HUES64 (cell line): ENCODE data around the gene NTM.

Experiments
- H3K27ac ChIP-seq: 2 replicates; pipeline ENCODE4 v1.7.0; 2013; ENCODE audit warnings: low read depth, low read length, inconsistent platforms
- H3K27me3 ChIP-seq: 2 replicates; pipeline ENCODE4 v1.6.1; 2013; ENCODE audit warnings: mild to moderate bottlenecking, low read length; ENCODE audit not compliant: insufficient read depth
- H3K36me3 ChIP-seq: 2 replicates; pipeline ENCODE4 v1.6.1; 2013; ENCODE audit warnings: mild to moderate bottlenecking, low read length; ENCODE audit not compliant: insufficient read depth
- H3K4me1 ChIP-seq: 2 replicates; pipeline ENCODE4 v1.6.1; 2013; ENCODE audit warnings: mild to moderate bottlenecking, low read length, moderate library complexity; ENCODE audit not compliant: insufficient read depth
- H3K4me3 ChIP-seq: 2 replicates; pipeline ENCODE4 v1.5.1; 2013; ENCODE audit warnings: mild to moderate bottlenecking, low read length, moderate library complexity
- H3K9ac ChIP-seq: 2 replicates; pipeline ENCODE4 v1.6.1; 2013; ENCODE audit warnings: mild to moderate bottlenecking, low read depth, low read length
- H3K9me3 ChIP-seq: 2 replicates; pipeline ENCODE4 v1.6.1; 2013; ENCODE audit warnings: low read depth, low read length; ENCODE audit not compliant: insufficient read depth
- WGBS: fragments of 150-250, 120-280 bp; methylation state at CpG from one replicate; pipeline ENCODE4 v1.1.7; 2013; ENCODE audit warnings: missing lambda C conversion rate; 5-methylcytosine and 5-hydroxymethylcytosine counted together

Gene NTM

DNA sequence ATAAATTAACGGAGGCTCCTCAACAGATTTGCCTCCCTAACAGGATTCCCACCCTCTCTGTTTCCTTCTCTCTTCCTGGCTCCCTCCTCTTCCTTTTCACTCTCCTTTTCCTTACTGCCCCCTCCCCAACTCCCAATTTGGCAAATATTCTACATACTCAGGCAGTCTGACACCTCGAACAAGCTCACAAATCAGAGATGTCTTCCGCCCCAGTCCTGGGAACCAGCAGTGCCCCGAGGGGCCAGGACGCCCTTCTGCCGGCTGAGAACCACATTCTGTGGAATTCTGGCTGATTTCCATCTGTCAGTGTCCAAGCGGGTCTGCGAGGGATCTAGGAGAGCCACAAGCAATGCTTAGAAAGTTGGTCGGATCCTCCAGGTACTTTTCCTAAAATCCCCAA is 94.0 kb downstream of the NTM start:
- peaks cover 20% of the 10 kb centered on the region; the same call in 1 of the 2 replicates for H3K4me1 ChIP-seq
- no peaks in the 10 kb centered on the region for H3K36me3 ChIP-seq
- WGBS, result 84% methylated on average over 9 of the region's 9 CpGs
- no peak overlapping the region for H3K9ac ChIP-seq
- no peaks in the 10 kb centered on the region for H3K27me3 ChIP-seq
- H3K4me3 ChIP-seq, result no peak overlapping the region
- H3K9me3 ChIP-seq, result no peaks in the 10 kb centered on the region
- no peak overlapping the region for H3K27ac ChIP-seq

DNA sequence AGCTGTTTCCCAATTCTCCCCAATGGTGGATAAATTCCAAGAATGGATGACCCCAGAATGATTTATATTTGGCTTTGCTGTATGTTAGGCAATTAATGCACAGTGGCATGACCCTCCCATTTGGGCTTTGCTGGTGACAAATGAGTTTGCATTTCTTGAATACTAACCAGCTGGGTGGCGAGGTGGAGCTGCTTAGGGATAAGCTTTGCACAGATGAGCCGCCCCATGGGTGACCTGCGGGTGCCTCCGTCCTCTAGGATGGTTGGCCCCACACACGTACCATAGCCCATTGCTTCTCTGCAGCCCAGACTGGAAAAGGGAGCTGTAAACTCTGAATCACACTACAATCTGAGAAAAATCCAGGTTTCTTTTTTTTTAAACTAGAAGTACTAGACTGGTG is 94.6 kb downstream of the NTM start:
- Histone ChIP-seq H3K4me1 (peaks cover 20% of the 10 kb centered on the region; the same call in 1 of the 2 replicates), H3K4me3 (no peak overlapping the region), H3K27me3 (no peaks in the 10 kb centered on the region), H3K9me3 (no peaks in the 10 kb centered on the region), H3K27ac (no peak overlapping the region), H3K36me3 (no peaks in the 10 kb centered on the region), H3K9ac (no peak overlapping the region)
- 93% methylated on average over 5 of the region's 5 CpGs for WGBS

DNA sequence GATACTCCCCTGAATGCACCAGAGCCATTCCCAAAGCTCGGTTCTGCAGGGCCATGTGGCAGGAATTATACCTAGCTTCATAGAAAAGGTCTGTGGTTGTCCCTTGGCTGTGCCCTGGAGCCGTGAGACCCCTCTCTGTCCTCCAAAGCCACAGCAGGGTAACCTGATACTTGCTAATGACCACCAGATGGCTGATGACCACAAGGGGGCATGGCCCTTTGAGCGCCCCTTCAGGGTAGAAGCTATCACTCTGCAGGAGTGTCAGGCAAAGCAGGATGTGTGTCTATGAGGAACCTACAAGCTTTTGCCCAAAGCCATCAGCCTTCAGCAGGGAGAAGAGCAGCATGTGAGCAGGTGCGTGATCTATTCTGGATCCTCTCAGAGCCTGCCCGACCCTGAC is 95.3 kb downstream of the NTM start:
- Histone ChIP-seq H3K4me3 (no peak overlapping the region), H3K27me3 (no peaks in the 10 kb centered on the region), H3K4me1 (peaks cover 24% of the 10 kb centered on the region; the same call in 1 of the 2 replicates), H3K27ac (no peak overlapping the region), H3K36me3 (no peaks in the 10 kb centered on the region), H3K9ac (no peak overlapping the region), H3K9me3 (no peaks in the 10 kb centered on the region)
- WGBS, result 46% methylated on average over 5 of the region's 5 CpGs

DNA sequence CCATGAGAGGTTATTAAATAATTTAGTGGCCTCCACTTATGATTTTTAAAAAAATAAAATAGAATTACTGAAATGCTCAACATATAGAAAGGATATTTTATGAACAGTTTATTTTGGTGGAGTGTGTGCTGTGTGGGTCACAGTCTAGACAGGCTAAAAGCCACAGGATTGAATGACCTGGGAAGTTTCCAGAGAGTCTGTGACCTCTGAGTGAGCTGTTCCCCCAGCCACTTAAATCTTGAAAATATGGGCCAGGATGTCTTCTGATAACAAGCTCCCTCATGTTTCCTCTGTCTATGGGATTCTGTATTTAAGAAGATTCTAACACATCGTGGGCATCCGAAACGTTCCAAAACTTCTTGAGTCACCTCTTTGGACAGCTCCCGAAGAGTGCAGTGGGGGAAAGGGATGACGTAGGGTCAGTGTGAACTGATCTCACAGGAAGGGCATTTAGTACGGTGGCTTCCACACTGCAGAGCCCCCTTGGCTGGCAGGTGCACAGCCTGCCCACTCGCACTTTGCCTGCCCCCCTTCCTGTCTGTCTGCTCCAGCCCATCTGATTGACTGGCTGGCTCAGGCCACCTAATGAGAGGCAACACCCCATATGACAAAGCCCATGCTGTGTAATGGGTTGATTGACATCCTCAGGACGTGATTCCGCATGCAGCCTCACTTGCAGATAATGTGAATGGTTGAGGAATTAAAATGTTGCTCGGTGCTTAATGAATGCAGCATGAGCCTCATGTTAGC is 97.4 kb downstream of the NTM start:
- H3K4me1 ChIP-seq, result peaks cover 36% of the 10 kb centered on the region
- no peaks in the 10 kb centered on the region for H3K36me3 ChIP-seq
- no peaks in the 10 kb centered on the region for H3K9me3 ChIP-seq
- H3K9ac ChIP-seq, result no peak overlapping the region
- no peak overlapping the region for H3K27ac ChIP-seq
- no peaks in the 10 kb centered on the region for H3K27me3 ChIP-seq
- no peak overlapping the region for H3K4me3 ChIP-seq
- WGBS, result 85% methylated on average over 10 of the region's 10 CpGs

DNA sequence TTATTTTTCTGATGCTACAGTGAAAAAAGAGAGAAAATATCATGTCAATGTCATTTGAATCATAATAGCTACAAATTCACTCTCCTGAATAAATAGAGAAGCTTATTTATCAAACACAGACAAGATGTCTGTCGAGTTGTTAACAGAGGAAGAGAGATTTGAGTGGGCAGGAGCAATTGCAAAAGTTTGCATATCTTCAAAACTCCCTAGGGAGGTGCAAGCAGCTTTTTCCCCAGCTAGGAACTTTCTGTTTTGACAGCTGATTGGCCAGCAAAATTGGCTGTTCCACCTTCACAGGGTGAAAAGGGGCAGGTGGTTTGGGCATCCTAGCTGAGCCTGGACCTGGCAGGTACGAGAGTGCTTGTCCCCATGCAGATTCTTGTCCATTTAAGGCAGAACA is 98.2 kb downstream of the NTM start:
- WGBS, result 62% methylated on average over 2 of the region's 2 CpGs
- no peaks in the 10 kb centered on the region for H3K27me3 ChIP-seq
- peaks cover 36% of the 10 kb centered on the region for H3K4me1 ChIP-seq
- no peak overlapping the region for H3K9ac ChIP-seq
- no peak overlapping the region for H3K27ac ChIP-seq
- no peaks in the 10 kb centered on the region for H3K9me3 ChIP-seq
- no peaks in the 10 kb centered on the region for H3K36me3 ChIP-seq
- H3K4me3 ChIP-seq, result no peak overlapping the region

DNA sequence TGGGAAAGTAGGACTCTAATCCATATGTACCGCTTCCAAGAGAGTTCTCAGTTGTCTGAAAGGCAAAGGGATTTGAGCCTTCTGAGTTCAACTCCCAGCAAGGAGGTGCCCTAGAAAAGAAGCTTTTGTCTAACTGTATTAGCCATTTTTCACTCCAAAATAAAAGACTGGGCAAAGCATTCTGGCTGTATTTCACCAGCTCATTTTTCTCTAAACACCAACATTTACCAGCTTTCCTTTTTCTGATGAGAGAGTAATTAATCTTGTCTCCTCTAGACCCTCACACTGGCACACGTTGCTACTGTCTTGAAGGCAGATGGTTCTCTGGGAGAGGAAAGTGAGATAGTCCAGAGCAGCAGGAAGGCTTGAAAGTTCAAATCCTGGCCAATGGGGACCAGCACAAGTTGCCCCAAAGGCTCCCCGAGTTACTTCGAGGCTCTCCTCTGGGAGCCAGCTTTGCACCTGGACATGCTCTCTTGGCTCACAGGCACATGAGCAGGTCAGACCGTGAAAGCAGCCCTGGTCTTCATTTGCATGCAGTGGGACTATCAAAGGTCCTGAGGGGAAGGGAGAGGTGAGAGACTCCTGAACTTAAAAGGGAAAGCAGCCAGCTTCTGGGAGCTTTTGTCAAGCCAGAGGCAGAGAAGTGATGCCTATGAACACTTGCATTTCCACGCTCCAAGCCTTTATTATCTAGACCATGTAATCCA is 100.0 kb downstream of the NTM start:
- Histone ChIP-seq H3K27me3 (no peaks in the 10 kb centered on the region), H3K27ac (no peak overlapping the region), H3K36me3 (no peaks in the 10 kb centered on the region), H3K9me3 (no peaks in the 10 kb centered on the region), H3K4me1 (peaks cover 30% of the 10 kb centered on the region), H3K9ac (no peak overlapping the region), H3K4me3 (no peak overlapping the region)
- 79% methylated on average over 6 of the region's 6 CpGs for WGBS

DNA sequence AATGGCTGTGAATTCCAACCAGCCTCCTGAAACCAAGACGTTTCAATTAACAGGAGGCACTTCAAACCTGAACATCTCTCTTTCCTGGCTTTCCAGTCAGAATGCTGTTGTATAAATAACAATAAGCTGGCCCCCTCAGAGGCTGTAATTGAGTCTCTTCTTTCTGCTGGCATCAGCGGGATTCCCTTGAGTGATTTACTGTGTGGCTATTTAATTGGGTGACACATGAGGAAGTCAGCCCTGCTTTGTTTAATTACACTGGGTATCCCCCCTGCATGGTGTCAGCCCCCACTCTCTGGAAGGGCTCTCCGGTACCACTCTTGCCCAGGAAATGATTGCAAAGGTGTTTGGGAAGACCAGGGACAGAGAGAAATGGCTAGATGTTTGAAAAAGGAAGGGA is 101.6 kb downstream of the NTM start:
- Histone ChIP-seq H3K9ac (no peak overlapping the region), H3K9me3 (no peaks in the 10 kb centered on the region), H3K27ac (no peak overlapping the region), H3K4me3 (no peak overlapping the region), H3K27me3 (no peaks in the 10 kb centered on the region), H3K36me3 (no peaks in the 10 kb centered on the region), H3K4me1 (peaks cover 24% of the 10 kb centered on the region)
- 53% methylated on average over 3 of the region's 3 CpGs for WGBS

DNA sequence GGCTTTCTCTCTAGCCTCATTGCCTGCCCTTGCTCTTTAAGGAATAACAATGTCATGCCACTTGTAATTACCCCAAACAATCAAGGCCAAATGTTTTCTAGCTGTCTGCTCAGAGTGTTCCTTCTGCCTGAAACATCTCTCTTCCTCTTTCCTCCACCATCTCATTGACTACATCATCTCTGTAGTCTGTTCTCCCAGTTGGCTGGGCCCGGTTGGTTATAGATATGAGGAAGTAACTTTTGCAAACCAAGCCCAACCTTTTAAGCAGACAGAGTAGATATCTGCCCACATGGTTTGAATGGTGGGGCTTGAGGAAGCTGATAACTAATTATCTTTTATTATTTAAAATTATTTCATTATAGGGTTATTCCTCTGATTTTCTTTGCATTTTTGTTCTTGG is 104.5 kb downstream of the NTM start:
- WGBS, result no CpG with 5 or more reads among the region's 1 CpG
- Histone ChIP-seq H3K27me3 (no peaks in the 10 kb centered on the region), H3K4me1 (peaks cover 15% of the 10 kb centered on the region), H3K27ac (no peak overlapping the region), H3K4me3 (no peak overlapping the region), H3K36me3 (no peaks in the 10 kb centered on the region), H3K9ac (no peak overlapping the region), H3K9me3 (no peaks in the 10 kb centered on the region)

DNA sequence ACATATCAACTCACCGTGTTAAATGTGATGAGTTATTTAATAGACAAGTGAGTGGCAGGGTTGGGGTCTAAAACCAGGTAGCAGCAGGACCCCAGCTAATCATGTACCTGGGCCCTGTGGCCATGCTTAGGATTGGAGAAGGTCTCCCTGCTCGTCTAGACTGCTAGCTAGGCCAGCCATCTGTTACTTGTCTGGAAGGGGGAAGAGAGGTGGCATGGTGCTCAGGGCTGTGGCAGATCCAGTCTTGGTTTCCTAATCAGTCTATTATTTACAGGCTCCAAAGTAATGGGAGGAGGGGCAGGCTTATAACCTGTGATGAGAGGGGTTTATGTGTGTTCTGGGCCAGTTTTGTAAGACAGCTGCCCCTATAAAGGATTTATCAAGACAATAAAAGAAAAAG is 105.9 kb downstream of the NTM start:
- Histone ChIP-seq H3K36me3 (no peaks in the 10 kb centered on the region), H3K9ac (no peak overlapping the region), H3K4me3 (no peak overlapping the region), H3K27ac (no peak overlapping the region), H3K9me3 (no peaks in the 10 kb centered on the region), H3K4me1 (peaks cover 11% of the 10 kb centered on the region), H3K27me3 (no peaks in the 10 kb centered on the region)
- 94% methylated on average over 2 of the region's 2 CpGs for WGBS

DNA sequence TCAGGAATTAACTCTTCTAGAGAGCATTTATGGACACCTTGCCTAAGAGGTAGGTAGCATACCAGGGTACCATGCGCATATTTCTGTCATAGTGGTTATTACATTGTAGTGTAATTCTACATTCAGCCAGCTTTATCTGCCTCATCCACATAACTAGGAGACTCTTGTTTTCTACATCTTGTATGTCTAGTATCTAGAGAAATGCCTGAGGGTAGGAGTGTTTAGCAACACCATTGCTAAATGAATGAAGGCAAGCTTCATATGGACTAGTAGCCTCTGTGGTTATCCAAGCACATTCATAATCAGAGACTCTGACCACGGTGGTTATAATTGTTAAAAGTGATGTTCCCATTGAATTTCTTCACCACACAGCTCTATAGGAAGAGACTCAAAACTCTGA is 107.9 kb downstream of the NTM start:
- H3K9ac ChIP-seq, result no peak overlapping the region
- no peaks in the 10 kb centered on the region for H3K9me3 ChIP-seq
- H3K27ac ChIP-seq, result no peak overlapping the region
- H3K4me3 ChIP-seq, result no peak overlapping the region
- H3K27me3 ChIP-seq, result no peaks in the 10 kb centered on the region
- H3K36me3 ChIP-seq, result no peaks in the 10 kb centered on the region
- H3K4me1 ChIP-seq, result peaks cover 2% of the 10 kb centered on the region; the same call in 1 of the 2 replicates
- 100% methylated on average over 1 of the region's 2 CpGs for WGBS

DNA sequence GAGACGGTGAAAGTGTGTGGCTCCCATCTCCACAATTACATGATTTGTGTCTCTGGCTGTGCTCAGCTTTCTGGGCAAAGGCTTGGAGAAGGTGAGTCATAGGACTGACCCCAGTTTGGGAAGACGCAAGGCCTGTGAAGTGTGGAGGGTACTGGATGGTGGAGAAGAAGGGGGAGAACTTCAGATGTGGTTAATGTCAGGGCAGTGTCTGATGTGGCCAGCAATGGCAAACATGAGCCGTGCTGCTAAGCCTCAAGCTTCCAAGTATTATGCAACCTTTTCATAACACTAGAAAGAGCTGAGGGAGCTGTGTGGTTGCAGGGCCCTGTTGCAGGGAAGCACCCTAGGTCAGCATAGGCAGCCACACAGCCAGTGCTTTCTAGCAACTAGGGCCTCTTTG is 110.9 kb downstream of the NTM start:
- WGBS, result 92% methylated on average over 3 of the region's 3 CpGs
- Histone ChIP-seq H3K4me3 (no peak overlapping the region), H3K9ac (no peak overlapping the region), H3K4me1 (peaks cover 13% of the 10 kb centered on the region), H3K27ac (no peak overlapping the region), H3K36me3 (no peaks in the 10 kb centered on the region), H3K9me3 (no peaks in the 10 kb centered on the region), H3K27me3 (no peaks in the 10 kb centered on the region; the same call in 1 of the 2 replicates)
